B cell (primary cell): ENCODE data around the gene HOXD8. TPM values are rescaled to one million over a fixed set of nuclear protein-coding genes. Genes with fewer than 3 reads are reported as not detected.

Experiments used
- ATAC-seq: fragments of 200-7000 bp; cut with Tn5 transposase; one replicate; pipeline ENCODE4 v1.10.0; 2021; ENCODE audit warnings: low read depth, mild to moderate bottlenecking, moderate number of reproducible peaks, moderate library complexity
- CTCF ChIA-PET: fragments of 350-600 bp; sonication (Branson Sonifier 250); formaldehyde crosslinking; loops from one replicate; lab custom pipeline; 2021; ENCODE audit warnings: antibody characterized with exemption, inconsistent platforms; lab: Charles Lee
- POLR2A ChIA-PET: fragments of 350-600 bp; sonication (Branson Sonifier 250); formaldehyde crosslinking; loops from one replicate; lab custom pipeline; 2021; ENCODE audit warnings: antibody characterized with exemption; lab: Charles Lee
- DNase-seq: peaks from one replicate; pipeline ENCODE4 v3.0.0; 2013
- H2AFZ ChIP-seq: 2 replicates; pipeline ENCODE4 v1.6.1; 2012; ENCODE audit warnings: mild to moderate bottlenecking, low read depth, low read length; ENCODE audit not compliant: insufficient read depth, poor library complexity, severe bottlenecking
- H3K27ac ChIP-seq, 2 donors: 1 replicate in 1 of 2; 2 replicates in 1 of 2; pipeline ENCODE4 v1.5.1; 2012 to 2013; ENCODE audit warnings: low read length in 2 of 2, mild to moderate bottlenecking in 2 of 2, moderate library complexity in 1 of 2
- H3K27me3 ChIP-seq, 4 experiments: fragments of 200-600 bp in 1 of 4; sonication (generic) in 1 of 4; replicated peaks in 1 of 4; 1 replicate in 2 of 4; 2 replicates in 2 of 4; pipeline versions ENCODE4 v1.6.1 to v1.7.0; 2013 to 2016; ENCODE audit warnings: low read length in 3 of 4, mild to moderate bottlenecking in 2 of 4, mixed read lengths in 1 of 4, moderate library complexity in 1 of 4; ENCODE audit not compliant: insufficient read depth in 4 of 4, control insufficient read depth in 3 of 4; ENCODE audit errors: control extremely low read depth in 1 of 4
- H3K36me3 ChIP-seq, 2 experiments: replicated peaks in 1 of 2; 1 replicate in 1 of 2; 2 replicates in 1 of 2; pipeline versions ENCODE4 v1.6.1 to v1.7.1; 2013; ENCODE audit warnings: low read length in 1 of 2; ENCODE audit not compliant: insufficient read depth in 2 of 2, control insufficient read depth in 1 of 2; ENCODE audit errors: control extremely low read depth in 1 of 2, extremely low read depth in 1 of 2
- H3K4me1 ChIP-seq, 2 donors: fragments of 200-600 bp in 1 of 2; sonication (generic) in 1 of 2; 1 replicate in 1 of 2; 2 replicates in 1 of 2; pipeline versions ENCODE4 v1.5.1 to v1.6.1; 2013 to 2017; ENCODE audit warnings: low read length in 2 of 2; ENCODE audit not compliant: control insufficient read depth in 2 of 2, insufficient read depth in 2 of 2
- H3K4me2 ChIP-seq: replicated peaks from 2 replicates; pipeline ENCODE3; 2012; ENCODE audit warnings: mild to moderate bottlenecking, low read depth, low read length; ENCODE audit not compliant: poor library complexity, severe bottlenecking
- H3K4me3 ChIP-seq, 5 experiments: fragments of 200-600 bp in 1 of 5; sonication (generic) in 1 of 5; 1 replicate in 3 of 5; 2 replicates in 2 of 5; pipeline versions ENCODE4 v1.5.1 to v1.7.0; 2011 to 2016; ENCODE audit warnings: low read length in 4 of 5, mild to moderate bottlenecking in 4 of 5, low read depth in 2 of 5, control low read depth in 1 of 5, moderate library complexity in 1 of 5; ENCODE audit not compliant: insufficient read depth in 1 of 5; ENCODE audit errors: control extremely low read depth in 1 of 5, extremely low read depth in 1 of 5
- H3K79me2 ChIP-seq: fragments of 200-600 bp; sonication (generic); one replicate; pipeline ENCODE4 v1.6.0; 2016; ENCODE audit warnings: low read length; ENCODE audit not compliant: control insufficient read depth, insufficient read depth
- H3K9ac ChIP-seq: fragments of 200-600 bp; sonication (generic); 2 replicates; pipeline ENCODE4 v1.6.1; 2017; ENCODE audit warnings: mild to moderate bottlenecking, low read length, moderate library complexity
- H3K9me3 ChIP-seq, 3 donors: one replicate each; pipeline versions ENCODE4 v1.6.1 to v1.7.1; 2013; ENCODE audit warnings: low read length in 2 of 3; ENCODE audit not compliant: control insufficient read depth in 2 of 3, insufficient read depth in 1 of 3; ENCODE audit errors: control extremely low read depth in 1 of 3
- H4K20me1 ChIP-seq: 2 replicates; pipeline ENCODE4 v1.6.0; 2012; ENCODE audit warnings: mild to moderate bottlenecking, low read length; ENCODE audit not compliant: insufficient read depth, control insufficient read depth, poor library complexity, severe bottlenecking
- H3K27ac Mint-ChIP-seq: one replicate; pipeline ENCODE4 v1.8.0; 2021; ENCODE audit warnings: mixed read lengths
- H3K27me3 Mint-ChIP-seq: one replicate; pipeline ENCODE4 v1.8.0; 2021; ENCODE audit warnings: mixed read lengths
- H3K4me1 Mint-ChIP-seq: one replicate; pipeline ENCODE4 v1.8.0; 2021; ENCODE audit warnings: mixed read lengths
- H3K4me3 Mint-ChIP-seq: one replicate; pipeline ENCODE4 v1.8.0; 2021; ENCODE audit warnings: mixed read lengths
- H3K9me3 Mint-ChIP-seq: one replicate; pipeline ENCODE4 v1.8.0; 2022; ENCODE audit warnings: mixed read lengths; ENCODE audit not compliant: insufficient read depth
- EZH2 ChIP-seq: IDR thresholded peaks from 2 replicates; pipeline ENCODE4 v1.6.1; 2012; ENCODE audit warnings: borderline replicate concordance, low read depth, mild to moderate bottlenecking, moderate library complexity, low read length; ENCODE audit not compliant: insufficient read depth, poor library complexity, severe bottlenecking
- WGBS: methylation state at CpG from one replicate; pipeline ENCODE4 v1.1.5; 2013; ENCODE audit warnings: missing lambda C conversion rate; ENCODE audit not compliant: insufficient coverage; 5-methylcytosine and 5-hydroxymethylcytosine counted together
- intact Hi-C: fragments of 100-400 bp; cut with micrococcal nuclease; formaldehyde crosslinking; loops from one replicate; pipeline ENCODE4 v1.10.0; 2022
- polyA plus RNA-seq: library from polyadenylated mRNA; depleted of rRNA; stranded (reverse); fragments of >200 nt; gene quantifications from 2 replicates; pipeline ENCODE4 v1.2.3, GENCODE V29; 2012
- total RNA-seq, 2 donors: library from RNA; stranded (reverse); fragments of 120-200 nt in 1 of 2; gene quantifications; 1 replicate in 1 of 2; 2 replicates in 1 of 2; pipeline versions ENCODE4 v1.2.3 to v1.2.4, GENCODE V29; 2013 to 2022
- TF ChIP-seq, protein P1 (sequence below): fragments of 200-600 bp; IDR thresholded peaks from one replicate; pipeline ENCODE4 v1.8.0; 2022; ENCODE audit warnings: antibody characterized with exemption, mild to moderate bottlenecking

The HOXD8 gene
- total and polyA plus RNA-seq, 2 donors (not counting 1 experiment from before 2014, with no cell fraction given) = not detected

DNA sequence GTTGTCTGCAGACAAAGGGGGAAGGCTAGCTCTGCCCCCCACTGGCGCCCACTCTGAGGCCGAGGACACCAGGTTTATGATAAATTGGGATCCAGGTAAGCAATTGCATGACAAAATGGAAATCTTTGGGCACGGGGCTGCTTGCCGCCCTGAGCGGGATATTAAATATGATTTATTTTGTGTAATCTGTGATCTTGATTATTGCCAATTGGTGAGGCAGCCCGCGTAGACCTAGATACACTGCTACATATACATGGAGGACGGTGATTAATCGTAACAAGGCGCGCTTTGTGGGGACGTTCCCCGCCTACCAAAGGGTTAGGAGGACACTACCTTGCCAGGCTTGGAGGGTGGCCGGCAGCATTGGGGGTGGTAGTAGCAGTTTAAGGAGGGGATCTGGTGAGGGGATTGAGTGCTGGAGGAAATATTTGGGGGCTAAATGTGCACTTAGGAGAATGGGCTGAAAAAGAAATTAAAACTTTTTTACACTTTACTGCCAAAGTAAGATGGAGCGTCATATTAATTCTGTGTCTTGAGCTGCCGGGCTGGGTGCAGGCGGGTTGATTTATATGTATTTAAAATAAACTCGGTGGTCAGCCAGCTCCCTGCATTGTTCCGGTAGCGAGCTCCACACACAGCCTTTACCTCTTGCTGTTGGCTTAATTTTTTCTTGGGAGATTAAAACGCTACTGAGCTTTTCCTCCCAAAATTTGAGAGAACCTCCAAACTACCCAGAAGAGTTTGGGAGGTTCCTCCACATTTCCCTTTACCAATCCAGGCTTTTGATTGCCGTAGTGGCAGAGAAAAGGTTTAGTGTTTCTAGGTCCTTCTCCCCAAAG, 31.7 kb downstream of the HOXD8 start:
- H4K20me1 ChIP-seq = no peaks in the 10 kb centered on the region
- no peak for ATAC-seq
- peaks cover 9% of the 10 kb centered on the region for H3K4me1 Mint-ChIP-seq
- H3K79me2 ChIP-seq = no peaks in the 10 kb centered on the region
- peaks cover 0 to 94% (median 57%) of the 10 kb centered on the region in 4 experiments for H3K27me3 ChIP-seq
- H3K4me3 Mint-ChIP-seq = no peak overlapping the region
- no peak overlapping the region for H3K4me2 ChIP-seq
- DNase-seq = no peak
- H3K9ac ChIP-seq = no peak overlapping the region
- no peaks in the 10 kb centered on the region for H3K36me3 ChIP-seq
- TF ChIP-seq EZH2 = no peak
- TF ChIP-seq, protein P1, sequence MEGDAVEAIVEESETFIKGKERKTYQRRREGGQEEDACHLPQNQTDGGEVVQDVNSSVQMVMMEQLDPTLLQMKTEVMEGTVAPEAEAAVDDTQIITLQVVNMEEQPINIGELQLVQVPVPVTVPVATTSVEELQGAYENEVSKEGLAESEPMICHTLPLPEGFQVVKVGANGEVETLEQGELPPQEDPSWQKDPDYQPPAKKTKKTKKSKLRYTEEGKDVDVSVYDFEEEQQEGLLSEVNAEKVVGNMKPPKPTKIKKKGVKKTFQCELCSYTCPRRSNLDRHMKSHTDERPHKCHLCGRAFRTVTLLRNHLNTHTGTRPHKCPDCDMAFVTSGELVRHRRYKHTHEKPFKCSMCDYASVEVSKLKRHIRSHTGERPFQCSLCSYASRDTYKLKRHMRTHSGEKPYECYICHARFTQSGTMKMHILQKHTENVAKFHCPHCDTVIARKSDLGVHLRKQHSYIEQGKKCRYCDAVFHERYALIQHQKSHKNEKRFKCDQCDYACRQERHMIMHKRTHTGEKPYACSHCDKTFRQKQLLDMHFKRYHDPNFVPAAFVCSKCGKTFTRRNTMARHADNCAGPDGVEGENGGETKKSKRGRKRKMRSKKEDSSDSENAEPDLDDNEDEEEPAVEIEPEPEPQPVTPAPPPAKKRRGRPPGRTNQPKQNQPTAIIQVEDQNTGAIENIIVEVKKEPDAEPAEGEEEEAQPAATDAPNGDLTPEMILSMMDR = no peak
- WGBS = 15% methylated on average over 10 of the region's 22 CpGs
- no peak overlapping the region for H3K27ac ChIP-seq
- H3K9me3 Mint-ChIP-seq = peaks cover 2% of the 10 kb centered on the region
- peak overlapping the region; percentile 38 for H3K27ac Mint-ChIP-seq
- H2AFZ ChIP-seq = no peak overlapping the region
- no peak overlapping the region for H3K4me3 ChIP-seq
- intact Hi-C loops = no loop called here
- ChIA-PET POLR2A (no interaction called here), CTCF (interaction anchor here (1.3 kb wide), 1 partner anchor 31 kb away, joined by 3 read pairs; no protein-coding TSS in a partner anchor)
- peaks cover 68% of the 10 kb centered on the region for H3K27me3 Mint-ChIP-seq
- peaks cover 0 to 72% (median 0%) of the 10 kb centered on the region in 3 donors for H3K9me3 ChIP-seq
- H3K4me1 ChIP-seq = peaks cover 12 to 24% of the 10 kb centered on the region in 2 donors
